H1 (cell line): ENCODE results near the gene FLRT2. TPM values are rescaled to one million over a fixed set of nuclear protein-coding genes. Genes with fewer than 3 reads are reported as not detected.

Experiments
- CHD7 ChIP-seq: fragments of 300-600 bp; sonication (generic); IDR thresholded peaks from 2 replicates; pipeline ENCODE4 v1.7.1; 2012; ENCODE audit warnings: low read length, moderate library complexity, mild to moderate bottlenecking, inconsistent platforms; ENCODE audit not compliant: insufficient replicate concordance
- E2F6 ChIP-seq: IDR thresholded peaks from 2 replicates; pipeline ENCODE4 v1.6.1; 2012; ENCODE audit warnings: inconsistent platforms
- RNF2 ChIP-seq: fragments of 200-900, 300-1000 bp; sonication (generic); IDR thresholded peaks from 2 replicates; pipeline ENCODE4 v1.7.1; 2016; ENCODE audit warnings: borderline replicate concordance, low read depth, mild to moderate bottlenecking, antibody characterized with exemption, low read length; ENCODE audit not compliant: poor library complexity, severe bottlenecking; ENCODE audit errors: missing control alignments
- SIN3A ChIP-seq, 2 experiments: IDR thresholded peaks in 1 of 2; conservative IDR thresholded peaks in 1 of 2; 2 replicates each; pipeline ENCODE4 v1.6.1; 2011 to 2012; ENCODE audit warnings: low read length in 2 of 2, improper control_type of control experiment in 1 of 2, low read depth in 1 of 2, mild to moderate bottlenecking in 1 of 2
- polyA plus RNA-seq, 7 experiments: library from polyadenylated mRNA; depleted of rRNA in 3 of 7; stranded (reverse) in 5 of 7; unstranded in 2 of 7; fragments of >200 nt in 5 of 7; fragments of 200-250 nt in 2 of 7; gene quantifications; 1 replicate in 5 of 7; 2 replicates in 1 of 7; 4 replicates in 1 of 7; pipeline versions ENCODE4 v1.2.1 to v1.2.3, GENCODE V29; 2011 to 2013; ENCODE audit warnings: missing spikeins in 2 of 7, mixed read lengths in 2 of 7
- total RNA-seq: library from RNA; stranded (reverse); fragmentation: NEBNext Ultra II Directional; extraction: Animal tissue kit (Norgen Biotek cat#: 25700); gene quantifications from 2 replicates; pipeline ENCODE4 v1.2.1, GENCODE V29; 2021

Gene FLRT2
- total and polyA plus RNA-seq, 2 of the 8 experiments (the other 6 are each of a cell fraction or from before 2014, with no cell fraction given), result 2.4 to 6.9 TPM

GRCh38 chr14:85528897-85529631 lies 880 bp upstream of the FLRT2 start (continued):
- TF ChIP-seq RNF2 (peak; percentile 75), SIN3A (conservative IDR thresholded peaks at IDR 0.05 in 1 of 2, IDR thresholded peaks at IDR 0.05 in 1 of 2; ENCODE audit: low read depth in 1 of 2, low read length in 2 of 2) (no peak), E2F6 (no peak), CHD7 (no peak)
- TF ChIP-seq, all 59 proteins: peak for 3
